HG03196 (cell line): ENCODE data around the gene SNAI1.
A peak's percentile ranks its signal among the peaks of the same experiment; 100 is the strongest.
"Not testable (repeated sequence)": the region's sequence is repeated elsewhere in the genome, so short reads cannot be mapped to it uniquely, and the experiment has no call there.

ENCODE experiments used
- ATAC-seq: cut with Tn5 transposase; IDR thresholded peaks from one replicate; pipeline ENCODE4 v1.9.1; 2021; ENCODE audit not compliant: unreplicated experiment

The SNAI1 gene

GRCh38 chr20:49982346-49983122 lies at the start of gene SNAI1:
SNAI1 (plus strand) TSS chr20:49982980; CDS start chr20:49983060, 80 bp downstream.
- ATAC-seq: peak; percentile 61

- ATAC-seq: no peak
Observed at GRCh38 chr20:49935746-49936152, 47.0 kb upstream of the SNAI1 start.

- peak; percentile 61 for ATAC-seq
Observed at GRCh38 chr20:49936153-49937026, 46.4 kb upstream of the SNAI1 start, which contains the start of gene RNF114. RNF114 (plus strand) TSS chr20:49936397; CDS start chr20:49936413, 16 bp downstream.

GRCh38 chr20:49937027-49937929 lies 45.5 kb upstream of the SNAI1 start:
- ATAC-seq: peak; percentile 9

- ATAC-seq: no peak
Observed at GRCh38 chr20:49938173-49939163, 44.3 kb upstream of the SNAI1 start.

- ATAC-seq: no peak
Observed at GRCh38 chr20:49941456-49941855, 41.3 kb upstream of the SNAI1 start.

GRCh38 chr20:49942303-49942702 lies 40.5 kb upstream of the SNAI1 start:
- ATAC-seq: no peak

- ATAC-seq: no peak
Observed at GRCh38 chr20:49942942-49943341, 39.8 kb upstream of the SNAI1 start.

- no peak for ATAC-seq
Observed at GRCh38 chr20:49945306-49945700, 37.5 kb upstream of the SNAI1 start.

GRCh38 chr20:49945701-49946477 lies 36.9 kb upstream of the SNAI1 start:
- no peak for ATAC-seq

- no peak for ATAC-seq
Observed at GRCh38 chr20:49948178-49948577, 34.6 kb upstream of the SNAI1 start.

- ATAC-seq: no peak
Observed at GRCh38 chr20:49948809-49949507, 33.8 kb upstream of the SNAI1 start.

- no peak for ATAC-seq
Observed at GRCh38 chr20:49951151-49951550, 31.6 kb upstream of the SNAI1 start.

GRCh38 chr20:49955167-49955566 lies 27.6 kb upstream of the SNAI1 start:
- ATAC-seq: no peak

- ATAC-seq: not testable (repeated sequence)
Observed at GRCh38 chr20:49955830-49956396, 26.9 kb upstream of the SNAI1 start.

- ATAC-seq: no peak
Observed at GRCh38 chr20:49956689-49957088, 26.1 kb upstream of the SNAI1 start.

- ATAC-seq: not testable (repeated sequence)
Observed at GRCh38 chr20:49957089-49957938, 25.5 kb upstream of the SNAI1 start.
